ENCODE results near the gene RASAL3. TPM values are rescaled to one million over a fixed set of nuclear protein-coding genes. Genes with fewer than 3 reads are reported as not detected.

RASAL3 gene
- total RNA-seq, 1 donor from 2014 or later = 2.9 TPM

DNA sequence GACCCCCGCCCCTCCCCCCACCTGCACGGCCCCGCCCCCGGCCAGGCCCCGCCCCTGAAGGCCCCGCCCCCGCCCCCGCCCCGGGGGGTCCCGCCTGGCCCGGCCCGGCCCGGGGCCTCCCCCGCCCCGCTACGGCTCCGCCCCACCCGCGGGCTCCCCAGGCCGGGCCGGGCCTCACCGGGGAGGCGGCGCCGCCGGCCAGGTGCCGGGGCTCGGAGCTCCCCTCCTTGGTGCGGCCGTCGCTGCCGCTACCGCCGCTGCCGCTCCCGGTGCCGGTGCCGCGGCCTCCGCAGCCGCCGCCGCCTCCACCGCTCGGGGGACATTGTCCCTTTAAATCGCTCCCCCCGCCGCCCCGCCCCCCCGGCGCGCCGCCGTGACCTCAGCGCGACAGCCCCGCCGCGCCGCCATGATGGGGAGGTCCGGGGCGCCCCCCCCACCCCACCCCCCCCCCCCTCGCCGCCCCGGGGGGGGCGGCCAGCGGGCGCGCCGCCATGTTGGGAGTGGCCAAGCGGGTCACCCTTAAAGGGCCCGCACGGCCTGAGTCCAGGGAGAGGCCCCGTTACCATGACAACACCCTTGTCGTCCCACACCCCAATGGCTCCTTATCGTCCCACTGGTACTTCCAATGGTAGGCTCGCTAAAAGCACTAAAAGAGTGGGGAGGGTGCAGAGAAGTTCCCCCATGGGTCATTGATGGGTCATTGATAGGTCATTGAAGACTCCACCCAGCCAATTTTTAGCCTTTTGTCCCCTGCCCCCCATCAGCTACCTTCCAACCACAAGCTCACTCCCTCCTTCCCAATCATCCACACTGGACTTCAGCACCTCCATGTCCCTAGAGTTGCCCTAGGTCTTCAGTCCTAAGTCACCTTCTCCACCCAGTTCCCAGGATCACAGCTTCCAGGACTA lies 14.5 kb downstream of the RASAL3 start, which contains the start of gene WIZ:
WIZ (minus strand) TSS at position 337 of the 908 bp plus-strand sequence. CDS start 1,649 bp downstream, outside the sequence.
- DNase-seq (ENCODE audit: low read depth) = no peak

DNA sequence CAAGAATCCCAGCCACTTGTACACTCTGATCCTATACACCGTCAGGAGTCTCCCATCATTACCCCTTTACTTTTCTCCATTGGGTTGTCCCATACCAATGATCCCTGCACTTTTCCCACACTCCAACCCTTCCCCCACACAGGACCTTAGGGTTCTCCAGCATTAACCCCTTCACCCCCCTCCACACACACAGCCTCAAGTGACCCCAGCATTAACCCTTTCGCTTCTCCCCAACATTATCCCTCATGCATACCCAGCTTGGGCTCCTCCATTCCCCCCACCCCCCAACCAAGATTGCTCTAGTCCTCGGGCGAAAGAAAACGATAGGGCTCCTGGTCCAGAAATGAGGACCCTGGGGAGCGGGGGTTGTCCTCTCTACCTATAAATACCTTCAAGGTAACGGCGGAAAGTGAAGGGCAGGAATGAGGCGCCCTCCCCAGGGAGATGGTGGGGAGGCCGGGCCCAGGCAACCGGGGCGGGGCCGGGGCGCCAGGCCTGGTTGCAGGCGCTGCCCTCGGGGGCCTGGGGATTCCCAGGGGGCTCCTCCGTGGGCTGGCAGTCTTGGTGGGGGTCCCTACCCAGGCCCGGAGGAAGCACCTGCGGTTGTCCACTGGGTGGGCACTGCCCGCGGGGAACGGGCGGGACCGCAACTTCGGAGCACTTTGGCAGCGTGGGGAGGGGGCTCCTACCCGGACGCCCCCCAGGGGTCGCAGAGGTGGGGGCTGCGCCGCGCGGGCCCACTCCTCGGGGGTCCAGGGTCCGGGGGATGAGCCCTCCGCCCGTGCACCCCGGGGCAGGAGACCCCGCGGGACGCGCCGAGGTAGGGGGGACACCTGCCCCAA lies 15.3 kb downstream of the RASAL3 start:
- DNase-seq (ENCODE audit: low read depth) = no peak

DNA sequence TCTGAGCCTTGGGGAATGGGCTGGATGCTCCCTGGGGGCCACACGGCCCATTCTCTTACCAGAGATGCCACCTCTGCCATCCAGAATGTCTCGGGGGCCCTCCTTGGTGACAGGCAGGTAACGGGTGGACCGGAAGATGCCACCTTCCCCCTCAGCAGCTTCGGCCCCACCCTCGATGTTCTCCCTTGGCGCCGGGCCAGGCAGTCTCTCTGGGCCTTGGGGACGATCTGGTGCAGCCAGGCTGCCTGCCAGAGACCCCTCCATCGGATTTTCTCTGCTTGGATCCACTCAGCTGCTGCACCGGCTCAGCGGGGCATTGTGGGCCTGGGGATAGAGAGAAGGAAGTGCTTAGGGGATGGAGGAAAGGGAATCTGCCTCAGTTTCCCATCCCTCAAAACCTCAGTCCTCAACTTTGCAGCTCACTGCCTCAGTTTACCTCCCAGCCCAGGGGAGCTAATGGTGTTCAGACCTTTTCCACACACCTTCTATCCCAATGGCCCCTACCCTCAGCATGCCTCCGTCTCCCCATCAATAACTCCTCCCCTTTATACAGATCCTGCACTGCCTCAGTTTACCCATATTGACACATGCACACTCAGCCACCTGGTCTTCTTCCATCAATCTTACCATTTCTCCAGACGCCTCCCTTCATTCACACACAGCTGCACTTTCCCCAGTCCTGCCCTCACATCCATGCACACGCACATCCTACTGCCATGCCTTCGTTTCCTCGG lies 16.1 kb downstream of the RASAL3 start:
- no peak for DNase-seq (ENCODE audit: low read depth)

DNA sequence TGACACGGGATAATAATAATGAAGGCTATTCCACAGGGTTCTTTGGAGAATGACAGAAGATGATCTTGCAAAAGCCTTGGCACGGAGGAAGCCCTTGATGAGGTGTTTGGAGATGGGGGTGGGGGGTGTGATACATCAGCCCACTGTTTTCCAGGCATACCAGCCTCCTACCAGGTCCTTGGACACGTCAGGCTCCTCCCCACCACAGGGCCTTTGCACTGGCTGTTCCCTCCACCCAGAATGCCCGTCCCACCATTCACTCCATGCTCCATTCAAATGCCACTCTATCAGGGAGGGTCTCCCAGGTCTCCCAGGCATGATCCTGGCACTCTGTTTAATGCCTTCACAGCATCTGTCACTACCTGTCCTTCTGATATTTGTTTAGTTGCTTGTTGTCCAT lies 17.3 kb downstream of the RASAL3 start:
- DNase-seq (ENCODE audit: low read depth) = no peak

DNA sequence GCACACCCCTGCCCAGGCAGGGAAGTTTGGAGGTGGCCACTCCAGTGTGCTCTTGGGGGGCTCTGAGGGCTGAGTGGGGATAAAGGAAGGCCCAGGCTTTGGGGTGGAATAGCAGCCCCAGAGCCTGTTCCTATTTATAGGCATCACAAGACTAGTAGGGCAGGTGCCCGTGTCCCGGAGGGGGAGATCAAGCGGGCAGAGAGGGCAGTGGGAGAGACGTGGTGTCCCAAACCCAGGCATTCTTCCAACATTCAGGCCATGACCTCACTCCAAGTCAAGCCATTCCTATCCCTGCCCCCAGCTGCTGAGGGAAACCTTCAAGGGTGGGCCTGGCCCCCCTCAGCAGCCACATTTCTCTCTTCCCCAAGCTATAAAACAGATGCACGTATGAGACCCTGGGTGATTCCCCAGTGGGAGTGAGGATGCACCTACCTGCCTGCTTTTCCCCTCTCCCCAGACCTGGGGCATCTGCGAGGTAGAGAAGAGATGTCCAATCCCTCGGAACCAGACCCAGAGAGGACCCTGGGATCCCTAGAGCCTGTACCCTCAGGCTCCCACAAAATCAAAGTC lies 18.5 kb downstream of the RASAL3 start:
- DNase-seq (ENCODE audit: low read depth) = no peak

- no peak for DNase-seq (ENCODE audit: low read depth)
These were observed 19.1 kb downstream of the RASAL3 start for GRCh38 chr19:15445227-15445605.

DNA sequence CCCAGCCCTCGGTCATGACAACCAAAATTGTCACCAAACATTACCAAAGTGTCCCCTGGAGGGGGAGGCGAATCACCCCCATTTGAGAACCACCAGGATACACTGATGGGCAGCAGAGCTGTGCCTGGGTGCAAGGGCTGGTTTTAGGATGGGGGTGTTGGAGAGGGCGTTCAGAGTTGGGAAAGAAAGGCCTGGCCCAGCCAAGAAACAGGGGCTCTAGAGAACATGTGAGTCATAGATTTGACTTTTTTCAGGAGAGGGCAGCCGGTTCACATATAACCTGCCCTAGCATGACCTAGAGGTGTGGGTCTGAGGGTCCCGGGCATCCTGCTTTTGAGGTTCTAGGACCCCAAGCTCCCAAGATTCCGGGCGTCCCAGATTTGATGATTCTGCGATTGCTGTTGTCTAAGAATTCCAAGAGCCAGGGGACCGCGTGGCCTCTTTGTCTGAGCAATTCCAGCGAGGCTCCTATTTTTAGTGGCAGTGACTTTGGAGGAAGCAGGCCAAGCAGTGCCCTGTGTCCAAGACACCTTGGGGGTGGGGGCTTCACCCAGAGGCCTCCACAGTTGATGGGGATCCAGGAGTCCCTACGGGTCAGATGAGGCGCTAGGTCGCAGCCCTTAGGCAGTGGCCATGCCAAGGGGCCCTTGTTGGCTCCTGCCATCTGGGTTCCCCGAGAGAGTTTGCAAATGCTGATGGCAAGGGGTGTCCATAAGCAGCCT lies 19.7 kb downstream of the RASAL3 start:
- no peak for DNase-seq (ENCODE audit: low read depth)

GRCh38 chr19:15443838-15444237 lies 20.5 kb downstream of the RASAL3 start:
- no peak for DNase-seq (ENCODE audit: low read depth)

DNA sequence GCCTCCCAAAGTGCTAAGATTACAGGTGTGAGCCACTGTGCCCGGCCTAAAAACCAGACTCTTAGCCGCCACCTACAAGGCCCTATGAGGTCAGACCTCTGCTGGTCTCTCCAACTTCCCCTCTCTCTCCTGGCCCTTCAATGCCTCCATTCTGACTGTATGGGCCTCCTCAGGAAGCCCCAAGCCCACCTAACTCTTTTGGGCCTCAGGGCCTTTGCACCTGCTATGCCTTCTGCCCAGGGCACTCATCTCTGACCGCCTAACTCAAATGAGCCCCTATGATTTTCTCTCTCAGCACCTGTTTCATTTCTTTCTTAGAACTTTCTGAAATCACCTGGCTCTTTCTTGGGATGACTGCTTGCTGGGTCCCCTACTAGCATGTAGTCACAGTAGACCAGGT lies 21.0 kb downstream of the RASAL3 start:
- DNase-seq (ENCODE audit: low read depth) = no peak

- DNase-seq (ENCODE audit: low read depth) = no peak
These were observed 22.0 kb downstream of the RASAL3 start for GRCh38 chr19:15442142-15442920.

- DNase-seq (ENCODE audit: low read depth) = no peak
These were observed 23.0 kb downstream of the RASAL3 start for GRCh38 chr19:15441317-15441716.

DNA sequence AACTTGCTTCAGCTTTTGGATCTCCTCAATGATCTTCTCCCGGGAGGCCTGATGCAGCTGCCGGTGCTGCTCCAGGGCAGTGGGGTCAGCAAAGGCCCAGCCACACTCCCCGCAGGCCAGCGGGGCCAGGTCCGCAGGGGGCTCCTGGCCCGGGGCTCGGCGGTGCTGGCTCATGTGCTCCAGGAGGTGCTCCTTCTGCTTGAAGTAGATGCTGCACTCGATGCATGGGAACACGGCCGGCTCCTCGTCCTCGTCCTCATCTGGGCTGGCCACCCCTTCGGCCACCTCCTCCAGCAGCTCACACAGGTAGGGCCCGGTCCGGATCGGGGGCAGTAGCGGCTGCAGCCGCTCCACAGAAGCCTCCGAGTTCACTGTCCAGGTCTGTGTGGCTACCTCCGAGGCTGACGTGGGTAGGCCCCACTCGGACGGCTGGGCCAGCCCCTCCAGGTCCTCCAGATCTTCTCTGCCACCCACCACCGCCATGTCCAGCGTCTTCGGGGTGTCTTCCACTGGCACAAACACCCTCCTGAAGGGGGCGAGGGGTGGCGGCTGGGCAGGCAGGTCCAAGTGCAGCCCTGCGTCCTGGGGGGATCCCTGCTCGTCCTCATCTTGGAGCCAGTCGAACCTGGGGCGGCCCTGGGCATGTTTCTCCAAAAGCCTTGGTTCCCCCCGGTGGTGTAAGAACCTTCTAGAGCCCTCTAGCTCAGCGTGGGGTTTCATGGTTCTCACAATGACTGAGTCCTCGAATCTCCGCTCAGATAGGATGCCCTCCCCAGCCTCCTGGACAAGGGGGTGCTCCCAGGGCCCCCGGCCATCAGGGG lies 24.3 kb downstream of the RASAL3 start:
- no peak for DNase-seq (ENCODE audit: low read depth)

- DNase-seq (ENCODE audit: low read depth) = no peak
These were observed 25.1 kb downstream of the RASAL3 start for GRCh38 chr19:15439078-15439799.

GRCh38 chr19:15438577-15438976 lies 25.8 kb downstream of the RASAL3 start:
- no peak for DNase-seq (ENCODE audit: low read depth)

DNA sequence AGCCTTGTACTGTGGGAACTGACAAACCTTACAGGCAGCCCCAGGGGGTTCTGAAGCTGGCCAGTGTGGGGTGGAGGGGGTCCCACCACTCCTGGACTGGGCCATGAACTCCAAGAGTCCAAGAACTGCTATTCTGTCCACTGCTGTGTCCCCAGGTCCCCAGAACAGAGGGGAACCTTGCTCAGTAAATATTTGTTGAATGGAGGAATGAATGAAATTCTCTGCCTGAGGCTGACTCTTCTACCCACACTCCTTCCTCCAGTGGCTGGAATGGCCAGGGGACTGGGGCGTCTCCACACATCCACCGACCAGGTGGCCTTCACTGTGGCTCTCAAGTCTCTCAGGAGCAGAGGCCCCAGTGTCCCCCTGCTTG lies 26.2 kb downstream of the RASAL3 start:
- no peak for DNase-seq (ENCODE audit: low read depth)

- no peak for DNase-seq (ENCODE audit: low read depth)
These were observed 26.8 kb downstream of the RASAL3 start for GRCh38 chr19:15437355-15438123.

DNA sequence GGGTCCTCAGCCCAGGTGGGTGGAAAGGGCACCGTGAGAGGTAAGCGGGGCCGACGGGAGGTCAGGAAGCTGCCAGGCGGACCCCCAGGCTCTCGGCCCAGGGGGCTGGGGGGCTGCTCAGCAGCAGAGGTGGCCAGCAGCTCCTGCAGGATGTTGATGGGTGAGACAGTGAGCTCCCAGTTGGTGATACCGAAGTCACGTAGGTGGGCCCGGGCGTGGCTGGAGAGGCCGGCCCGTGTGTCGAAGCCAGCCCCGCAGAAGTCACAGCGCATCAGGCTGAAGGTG lies 27.6 kb downstream of the RASAL3 start:
- DNase-seq (ENCODE audit: low read depth) = no peak

All from renal cortical epithelial cell (primary cell).